Lower leg skin (tissue), 4 donors: ENCODE data around the gene FRMD1. TPM values are rescaled to one million over a fixed set of nuclear protein-coding genes. Genes with fewer than 3 reads are reported as not detected.

Experiments used
- DNase-seq, 2 donors: peaks; one replicate each; pipeline ENCODE4 v3.0.0-alpha.2; 2019; ENCODE audit warnings: low spot score in 2 of 2
- H3K4me3 ChIP-seq: fragments of 200-600 bp; sonication (generic); 2 replicates; pipeline ENCODE4 v1.5.1; 2017; ENCODE audit warnings: mild to moderate bottlenecking, low read depth; ENCODE audit not compliant: poor library complexity, severe bottlenecking
- CTCF ChIP-seq, 3 donors: fragments of 450-650 bp; IDR thresholded peaks; one replicate each; pipeline ENCODE4 v1.5.1; 2016; ENCODE audit warnings: antibody characterized with exemption in 3 of 3, mild to moderate bottlenecking in 3 of 3, moderate library complexity in 2 of 3
- POLR2A ChIP-seq, 2 donors: fragments of 450-650 bp; IDR thresholded peaks; one replicate each; pipeline ENCODE4 v1.6.1; 2016 to 2017; ENCODE audit warnings: antibody characterized with exemption in 2 of 2, mild to moderate bottlenecking in 1 of 2, moderate library complexity in 1 of 2
- WGBS, 2 donors: methylation state at CpG; one replicate each; pipeline ENCODE4 v1.1.5; 2018; 5-methylcytosine and 5-hydroxymethylcytosine counted together
- intact Hi-C: fragments of 100-400 bp; cut with DNase I; formaldehyde crosslinking; loops from one replicate; pipeline ENCODE4 v1.15.0; 2023; ENCODE audit warnings: low total_unique reads
- total RNA-seq, 4 donors: library from RNA; depleted of rRNA; stranded (reverse); fragments of >200 nt; gene quantifications; one replicate each; pipeline ENCODE4 v1.1.0, GENCODE V29; 2016

The FRMD1 gene
- total RNA-seq, 4 donors from 2014 or later: 0.32 to 1.2 (median 0.72) TPM

- intact Hi-C loops: no loop called here
- WGBS, 2 donors: 55 to 56% methylated on average over 10 of the region's 10 CpGs
- no peak for DNase-seq
- no peak for TF ChIP-seq POLR2A (IDR thresholded peaks at IDR 0.05)
- TF ChIP-seq CTCF (IDR thresholded peaks at IDR 0.05): no peak
- H3K4me3 ChIP-seq: no peak overlapping the region
Measured at GRCh38 chr6:168102315-168102985, 23.4 kb upstream of the FRMD1 start.

- WGBS, 2 donors: 14 to 21% methylated on average over 36 to 47 of the region's 61 CpGs
- H3K4me3 ChIP-seq: no peak overlapping the region
- no peak for DNase-seq
- TF ChIP-seq POLR2A (IDR thresholded peaks at IDR 0.05) (no peak), CTCF (IDR thresholded peaks at IDR 0.05) (no peak)
- intact Hi-C loops: no loop called here
Measured at GRCh38 chr6:168101590-168102314, 22.7 kb upstream of the FRMD1 start.

- TF ChIP-seq CTCF (IDR thresholded peaks at IDR 0.05) (no peak), POLR2A (IDR thresholded peaks at IDR 0.05) (no peak)
- 11 to 16% methylated on average over 7 to 25 of the region's 52 CpGs for WGBS, 2 donors
- DNase-seq: no peak
- H3K4me3 ChIP-seq: no peak overlapping the region
- intact Hi-C loops: no loop called here
Measured at GRCh38 chr6:168100803-168101589, 22.0 kb upstream of the FRMD1 start.

GRCh38 chr6:168100011-168100802 is 21.2 kb upstream of the FRMD1 start:
- 78 to 81% methylated on average over 26 of the region's 26 CpGs for WGBS, 2 donors
- intact Hi-C loops: no loop called here
- no peak for TF ChIP-seq CTCF (IDR thresholded peaks at IDR 0.05)
- TF ChIP-seq POLR2A (IDR thresholded peaks at IDR 0.05): no peak
- no peak for DNase-seq
- H3K4me3 ChIP-seq: no peak overlapping the region

GRCh38 chr6:168099201-168100010 is 20.4 kb upstream of the FRMD1 start:
- no peak for DNase-seq
- 74 to 84% methylated on average over 22 to 23 of the region's 23 CpGs for WGBS, 2 donors
- no peak overlapping the region for H3K4me3 ChIP-seq
- intact Hi-C loops: no loop called here
- TF ChIP-seq POLR2A (IDR thresholded peaks at IDR 0.05) (no peak), CTCF (IDR thresholded peaks at IDR 0.05) (no peak)
